ENCODE measurements around the gene ITGB3.

Gene ITGB3

GRCh38 chr17:47244697-47245096 is 8.9 kb upstream of the ITGB3 start:
- no peak for DNase-seq (ENCODE audit: low read depth)
- no peak for TF ChIP-seq CTCF (IDR thresholded peaks at IDR 0.05; ENCODE audit: low read depth, low read length, missing control alignments)
- no peak overlapping the region for H3K4me3 ChIP-seq (ENCODE audit: low read depth, low read length)

- no peak for DNase-seq (ENCODE audit: low read depth)
- TF ChIP-seq CTCF (IDR thresholded peaks at IDR 0.05; ENCODE audit: low read depth, low read length, missing control alignments) = no peak
- H3K4me3 ChIP-seq (ENCODE audit: low read depth, low read length) = no peak overlapping the region
These were observed 7.5 kb upstream of the ITGB3 start for GRCh38 chr17:47246120-47246519.

GRCh38 chr17:47250855-47251254 is 2.8 kb upstream of the ITGB3 start:
- no peak for TF ChIP-seq CTCF (IDR thresholded peaks at IDR 0.05; ENCODE audit: low read depth, low read length, missing control alignments)
- no peak for DNase-seq (ENCODE audit: low read depth)
- no peak overlapping the region for H3K4me3 ChIP-seq (ENCODE audit: low read depth, low read length)

- no peak overlapping the region for H3K4me3 ChIP-seq (ENCODE audit: low read depth, low read length)
- TF ChIP-seq CTCF (IDR thresholded peaks at IDR 0.05; ENCODE audit: low read depth, low read length, missing control alignments) = no peak
- DNase-seq (ENCODE audit: low read depth) = no peak
These were observed 2.1 kb upstream of the ITGB3 start for GRCh38 chr17:47251421-47251940.

GRCh38 chr17:47252209-47252608 is 1.4 kb upstream of the ITGB3 start:
- no peak for DNase-seq (ENCODE audit: low read depth)
- H3K4me3 ChIP-seq (ENCODE audit: low read depth, low read length) = no peak overlapping the region
- no peak for TF ChIP-seq CTCF (IDR thresholded peaks at IDR 0.05; ENCODE audit: low read depth, low read length, missing control alignments)

- TF ChIP-seq CTCF (IDR thresholded peaks at IDR 0.05; ENCODE audit: low read depth, low read length, missing control alignments) = no peak
- H3K4me3 ChIP-seq (ENCODE audit: low read depth, low read length) = peak overlapping the region; percentile 72; the same call in 1 of the 2 replicates
- DNase-seq (ENCODE audit: low read depth) = no peak
These were observed 688 bp upstream of the ITGB3 start for GRCh38 chr17:47252766-47253512.

All from GM12864 (cell line).